AG04449 (cell line): ENCODE measurements around the gene MSH5.
A peak's percentile ranks its signal among the peaks of the same experiment; 100 is the strongest.

ENCODE experiments used
- CTCF ChIA-PET: fragments of 350-600 bp; formaldehyde crosslinking; extraction: SDS; loops from one replicate; lab custom pipeline; 2021; ENCODE audit warnings: antibody characterized with exemption; lab: Yijun Ruan, JAX
- POLR2A ChIA-PET: fragments of 400-600, 350-600 bp; formaldehyde crosslinking; extraction: SDS; loops from one replicate; lab custom pipeline; 2020; ENCODE audit warnings: antibody characterized with exemption, inconsistent platforms; lab: Yijun Ruan, JAX
- DNase-seq: peaks from one replicate; pipeline ENCODE4 v3.0.0-alpha.2; 2010; ENCODE audit warnings: low read depth, low spot score
- H3K4me3 ChIP-seq: 2 replicates; pipeline ENCODE4 v1.5.1; 2011; ENCODE audit warnings: low read depth, mild to moderate bottlenecking, control low read depth, low read length
- CTCF ChIP-seq: IDR thresholded peaks from one replicate; pipeline ENCODE4 v1.5.1; 2011; ENCODE audit warnings: mild to moderate bottlenecking, moderate library complexity, low read length, control low read depth, inconsistent platforms; ENCODE audit not compliant: insufficient read depth; ENCODE audit errors: missing control alignments

Gene MSH5

GRCh38 chr6:31710523-31711219 lies 29.1 kb upstream of the MSH5 start:
- ChIA-PET CTCF (interaction anchor here (0.8 kb wide), 1 partner anchor 20 kb away, joined by 3 read pairs; no protein-coding TSS in a partner anchor), POLR2A (no interaction called here)

GRCh38 chr6:31711233-31711632 lies 28.6 kb upstream of the MSH5 start:
- ChIA-PET CTCF (interaction anchor here (0.8 to 1.1 kb wide), 2 partner anchors 19 to 30 kb away, joined by 3 read pairs; partner anchors contain the start of gene LY6G5C), POLR2A (interaction anchor here (1.4 kb wide), 1 partner anchor 16 kb away, joined by 5 read pairs; no protein-coding TSS in a partner anchor)
- no peak overlapping the region for H3K4me3 ChIP-seq
- TF ChIP-seq CTCF, result no peak
- no peak for DNase-seq

More at GRCh38 chr6:31710523-31711219, 29.1 kb upstream of the MSH5 start:
- H3K4me3 ChIP-seq, result no peak overlapping the region
- no peak for DNase-seq
- no peak for TF ChIP-seq CTCF

- CTCF ChIA-PET, result interaction anchor here (0.8 to 1.8 kb wide), 3 partner anchors 10 to 118 kb away, joined by 3 to 4 read pairs (median 3); partner anchors contain the start of gene LY6G5C
- no peak for DNase-seq
- POLR2A ChIA-PET, result interaction anchor here (1.4 kb wide), 1 partner anchor 15 kb away, joined by 5 read pairs; no protein-coding TSS in a partner anchor
- TF ChIP-seq CTCF, result peak; percentile 21
- no peak overlapping the region for H3K4me3 ChIP-seq
Observed at GRCh38 chr6:31712296-31712695, 27.5 kb upstream of the MSH5 start.

DNA sequence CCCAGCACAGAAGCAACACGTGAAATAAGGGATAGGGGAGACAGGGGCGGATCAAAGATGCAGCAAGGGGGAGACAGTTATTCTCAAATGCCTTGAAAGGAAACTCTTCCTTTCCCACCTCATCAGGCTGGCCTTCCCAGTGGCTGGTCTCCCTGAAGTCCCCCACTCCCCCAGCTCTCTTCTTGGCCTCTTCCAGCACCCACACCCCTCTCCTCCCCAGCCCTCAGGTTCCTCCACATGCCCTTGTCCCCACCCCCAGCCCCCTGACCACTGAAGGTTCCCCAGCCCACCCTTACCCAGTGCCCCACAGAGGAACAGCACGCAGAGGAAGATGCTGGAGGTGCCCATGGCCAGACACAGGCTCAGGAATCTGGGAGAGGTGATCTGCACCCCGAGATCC lies 26.3 kb upstream of the MSH5 start:
- DNase-seq, result no peak
- TF ChIP-seq CTCF, result no peak
- POLR2A ChIA-PET, result interaction anchor here (0.8 kb wide), 1 partner anchor 114 kb away, joined by 4 read pairs; the partner anchor contains the start of gene HSPA1B
- no peak overlapping the region for H3K4me3 ChIP-seq
- CTCF ChIA-PET, result interaction anchor here (1.8 to 3.0 kb wide), 2 partner anchors 16 to 117 kb away, joined by 4 to 12 read pairs; partner anchors contain the start of gene DDAH2

DNA sequence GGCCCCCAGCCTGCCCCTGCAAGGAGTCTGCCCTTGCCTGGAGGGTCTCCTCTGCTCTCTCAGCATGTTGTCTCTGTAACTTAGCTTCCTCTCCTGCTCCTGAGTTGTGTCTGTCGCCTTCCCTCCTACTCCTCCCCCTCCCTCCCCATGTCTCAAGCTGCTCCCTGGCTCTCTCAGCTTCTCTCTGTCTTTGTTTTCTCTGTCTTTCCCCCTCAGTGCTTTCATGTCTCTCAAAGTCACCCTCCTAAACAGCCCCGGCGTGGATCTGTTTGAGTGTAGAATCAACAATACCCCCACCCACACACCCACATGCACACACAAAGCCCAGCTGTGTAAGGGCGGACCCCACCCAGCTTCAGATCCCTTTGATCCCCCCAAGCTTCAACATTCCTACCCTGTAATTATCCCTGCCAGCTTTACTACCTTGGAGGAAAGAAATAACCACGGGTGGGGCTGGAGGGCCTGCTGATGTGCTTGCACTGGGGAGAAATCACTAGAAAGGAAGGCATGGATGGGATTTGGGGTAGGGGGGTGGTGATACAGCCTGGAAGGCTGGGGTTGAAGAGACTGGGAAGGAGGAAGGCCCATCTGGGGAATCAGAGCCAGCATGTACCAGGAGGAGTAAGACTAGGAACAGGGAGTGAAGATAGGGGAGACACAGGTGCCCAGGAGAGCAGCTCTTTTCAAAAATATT lies 25.7 kb upstream of the MSH5 start:
- ChIA-PET POLR2A (interaction anchor here (0.6 to 0.8 kb wide), 2 partner anchors 19 to 113 kb away, joined by 4 read pairs; partner anchors contain the start of gene HSPA1B), CTCF (interaction anchor here (0.6 to 3.0 kb wide), 3 partner anchors 14 to 116 kb away, joined by 3 to 12 read pairs (median 4); partner anchors contain the start of gene DDAH2)

More for the DNA sequence above, 25.7 kb upstream of the MSH5 start:
- no peak for TF ChIP-seq CTCF
- no peak for DNase-seq
- no peak overlapping the region for H3K4me3 ChIP-seq
